ENCODE measurements around the gene SLC9A5.

Gene SLC9A5

DNA sequence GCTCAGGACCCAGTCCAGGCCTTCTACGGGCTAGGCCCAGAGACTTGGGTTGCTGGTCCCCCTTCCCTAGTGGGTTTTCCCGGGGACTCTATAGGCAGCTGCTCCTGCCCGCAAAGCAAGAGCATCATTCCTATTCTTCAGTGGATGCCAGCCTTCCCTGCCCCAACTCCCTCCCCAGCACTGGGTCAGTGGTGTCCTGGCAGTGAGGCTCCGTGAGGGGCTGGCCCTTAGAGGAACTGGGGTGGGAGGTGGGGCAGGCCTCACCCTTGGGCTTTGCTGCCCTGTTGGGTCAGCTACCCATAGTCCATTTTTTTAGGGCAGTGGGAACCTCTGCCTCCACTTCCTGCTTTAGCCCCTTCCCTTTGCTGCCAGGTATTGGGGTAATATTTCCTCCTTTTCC, 22.7 kb downstream of the SLC9A5 start:
- no peak for DNase-seq (ENCODE audit: low read depth in 1 of 2, low spot score in 1 of 2)
- Histone ChIP-seq H3K4me3 (replicated peaks; ENCODE audit: insufficient read depth, low read length) (no peak overlapping the region), H3K27me3 (ENCODE audit: insufficient read depth, poor library complexity, severe bottlenecking) (no peaks in the 10 kb centered on the region), H3K27ac (replicated peaks) (no peak overlapping the region)
- TF ChIP-seq POLR2AphosphoS5 (IDR thresholded peaks at IDR 0.05; ENCODE audit: low read depth) (no peak), GABPA (IDR thresholded peaks at IDR 0.05; ENCODE audit: low read depth) (no peak), SPI1 (IDR thresholded peaks at IDR 0.05; ENCODE audit: borderline replicate concordance, low read depth) (no peak)
- TF ChIP-seq, protein P1, sequence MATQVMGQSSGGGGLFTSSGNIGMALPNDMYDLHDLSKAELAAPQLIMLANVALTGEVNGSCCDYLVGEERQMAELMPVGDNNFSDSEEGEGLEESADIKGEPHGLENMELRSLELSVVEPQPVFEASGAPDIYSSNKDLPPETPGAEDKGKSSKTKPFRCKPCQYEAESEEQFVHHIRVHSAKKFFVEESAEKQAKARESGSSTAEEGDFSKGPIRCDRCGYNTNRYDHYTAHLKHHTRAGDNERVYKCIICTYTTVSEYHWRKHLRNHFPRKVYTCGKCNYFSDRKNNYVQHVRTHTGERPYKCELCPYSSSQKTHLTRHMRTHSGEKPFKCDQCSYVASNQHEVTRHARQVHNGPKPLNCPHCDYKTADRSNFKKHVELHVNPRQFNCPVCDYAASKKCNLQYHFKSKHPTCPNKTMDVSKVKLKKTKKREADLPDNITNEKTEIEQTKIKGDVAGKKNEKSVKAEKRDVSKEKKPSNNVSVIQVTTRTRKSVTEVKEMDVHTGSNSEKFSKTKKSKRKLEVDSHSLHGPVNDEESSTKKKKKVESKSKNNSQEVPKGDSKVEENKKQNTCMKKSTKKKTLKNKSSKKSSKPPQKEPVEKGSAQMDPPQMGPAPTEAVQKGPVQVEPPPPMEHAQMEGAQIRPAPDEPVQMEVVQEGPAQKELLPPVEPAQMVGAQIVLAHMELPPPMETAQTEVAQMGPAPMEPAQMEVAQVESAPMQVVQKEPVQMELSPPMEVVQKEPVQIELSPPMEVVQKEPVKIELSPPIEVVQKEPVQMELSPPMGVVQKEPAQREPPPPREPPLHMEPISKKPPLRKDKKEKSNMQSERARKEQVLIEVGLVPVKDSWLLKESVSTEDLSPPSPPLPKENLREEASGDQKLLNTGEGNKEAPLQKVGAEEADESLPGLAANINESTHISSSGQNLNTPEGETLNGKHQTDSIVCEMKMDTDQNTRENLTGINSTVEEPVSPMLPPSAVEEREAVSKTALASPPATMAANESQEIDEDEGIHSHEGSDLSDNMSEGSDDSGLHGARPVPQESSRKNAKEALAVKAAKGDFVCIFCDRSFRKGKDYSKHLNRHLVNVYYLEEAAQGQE (IDR thresholded peaks at IDR 0.05; ENCODE audit: insufficient replicate concordance, low read depth) = no peak
- TF ChIP-seq, protein P2, sequence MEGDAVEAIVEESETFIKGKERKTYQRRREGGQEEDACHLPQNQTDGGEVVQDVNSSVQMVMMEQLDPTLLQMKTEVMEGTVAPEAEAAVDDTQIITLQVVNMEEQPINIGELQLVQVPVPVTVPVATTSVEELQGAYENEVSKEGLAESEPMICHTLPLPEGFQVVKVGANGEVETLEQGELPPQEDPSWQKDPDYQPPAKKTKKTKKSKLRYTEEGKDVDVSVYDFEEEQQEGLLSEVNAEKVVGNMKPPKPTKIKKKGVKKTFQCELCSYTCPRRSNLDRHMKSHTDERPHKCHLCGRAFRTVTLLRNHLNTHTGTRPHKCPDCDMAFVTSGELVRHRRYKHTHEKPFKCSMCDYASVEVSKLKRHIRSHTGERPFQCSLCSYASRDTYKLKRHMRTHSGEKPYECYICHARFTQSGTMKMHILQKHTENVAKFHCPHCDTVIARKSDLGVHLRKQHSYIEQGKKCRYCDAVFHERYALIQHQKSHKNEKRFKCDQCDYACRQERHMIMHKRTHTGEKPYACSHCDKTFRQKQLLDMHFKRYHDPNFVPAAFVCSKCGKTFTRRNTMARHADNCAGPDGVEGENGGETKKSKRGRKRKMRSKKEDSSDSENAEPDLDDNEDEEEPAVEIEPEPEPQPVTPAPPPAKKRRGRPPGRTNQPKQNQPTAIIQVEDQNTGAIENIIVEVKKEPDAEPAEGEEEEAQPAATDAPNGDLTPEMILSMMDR (IDR thresholded peaks at IDR 0.05; ENCODE audit: insufficient read depth, low read length) = no peak

GRCh38 chr16:67275321-67275720, 26.5 kb downstream of the SLC9A5 start:
- H3K27ac ChIP-seq (replicated peaks) = no peak overlapping the region

GRCh38 chr16:67277294-67277998, 28.7 kb downstream of the SLC9A5 start:
- peak; percentile 23 to 64 for DNase-seq (ENCODE audit: low read depth in 1 of 2, low spot score in 1 of 2)

More at GRCh38 chr16:67275321-67275720, 26.5 kb downstream of the SLC9A5 start:
- no peaks in the 10 kb centered on the region for H3K27me3 ChIP-seq (ENCODE audit: insufficient read depth, poor library complexity, severe bottlenecking)
- DNase-seq (ENCODE audit: low read depth in 1 of 2, low spot score in 1 of 2) = no peak
- H3K4me3 ChIP-seq (replicated peaks; ENCODE audit: insufficient read depth, low read length) = no peak overlapping the region
- TF ChIP-seq GABPA (IDR thresholded peaks at IDR 0.05; ENCODE audit: low read depth) = no peak
- TF ChIP-seq SPI1 (IDR thresholded peaks at IDR 0.05; ENCODE audit: borderline replicate concordance, low read depth) = no peak
- TF ChIP-seq POLR2AphosphoS5 (IDR thresholded peaks at IDR 0.05; ENCODE audit: low read depth) = no peak
- TF ChIP-seq, protein P2 (IDR thresholded peaks at IDR 0.05; ENCODE audit: insufficient read depth, low read length) = no peak
- TF ChIP-seq, protein P1 (IDR thresholded peaks at IDR 0.05; ENCODE audit: insufficient replicate concordance, low read depth) = no peak

More at GRCh38 chr16:67277294-67277998, 28.7 kb downstream of the SLC9A5 start:
- H3K27ac ChIP-seq (replicated peaks) = no peak overlapping the region; the same call in 1 of the 2 replicates
- H3K27me3 ChIP-seq (ENCODE audit: insufficient read depth, poor library complexity, severe bottlenecking) = no peaks in the 10 kb centered on the region
- TF ChIP-seq, protein P1 (IDR thresholded peaks at IDR 0.05; ENCODE audit: insufficient replicate concordance, low read depth) = no peak
- TF ChIP-seq, protein P2 (IDR thresholded peaks at IDR 0.05; ENCODE audit: insufficient read depth, low read length) = no peak
- TF ChIP-seq SPI1 (IDR thresholded peaks at IDR 0.05; ENCODE audit: borderline replicate concordance, low read depth) (no peak), GABPA (IDR thresholded peaks at IDR 0.05; ENCODE audit: low read depth) (no peak), POLR2AphosphoS5 (IDR thresholded peaks at IDR 0.05; ENCODE audit: low read depth) (0 out of 2 replicates have a peak, but pooled peaks have one; percentile 37)
- H3K4me3 ChIP-seq (replicated peaks; ENCODE audit: insufficient read depth, low read length) = no peak overlapping the region

Data from HL-60 (cell line).